Measurements from ENCODE around the gene COPZ2. TPM values are rescaled to one million over a fixed set of nuclear protein-coding genes. Genes with fewer than 3 reads are reported as not detected.

Gene COPZ2
- total and polyA plus RNA-seq, 11 donors: 13.2 to 64.3 (median 48.2) TPM

- 58 to 67% (median 64%) methylated on average over 14 of the region's 14 CpGs for WGBS, 4 donors
- intact Hi-C loops (cut with DNase I): no loop called here
- H3K27me3 ChIP-seq: no peaks in the 10 kb centered on the region
These were observed 55.4 kb downstream of the COPZ2 start for GRCh38 chr17:47982091-47982617.

GRCh38 chr17:47981462-47981861 is 56.1 kb downstream of the COPZ2 start:
- ATAC-seq: no peak
- 88 to 96% (median 91%) methylated on average over 9 of the region's 9 CpGs for WGBS, 4 donors

More at GRCh38 chr17:47982091-47982617, 55.4 kb downstream of the COPZ2 start:
- Histone ChIP-seq H3K36me3 (peaks cover 0 to 73% (median 55%) of the 10 kb centered on the region in 9 donors), H3K27ac (no peak overlapping the region), H3K4me1 (peaks cover 0 to 39% (median 15%) of the 10 kb centered on the region in 12 donors), H3K4me3 (no peak overlapping the region), H3K9me3 (no peaks in the 10 kb centered on the region)
- DNase-seq (no peak), ATAC-seq (no peak)
- TF ChIP-seq POLR2A (IDR thresholded peaks at IDR 0.05) (no peak), CTCF (IDR thresholded peaks at IDR 0.05) (no peak)

GRCh38 chr17:47980541-47980940 is 57.1 kb downstream of the COPZ2 start:
- no peak overlapping the region for H3K27ac ChIP-seq
- DNase-seq (no peak), ATAC-seq (no peak)
- H3K4me1 ChIP-seq: peaks cover 0 to 39% (median 15%) of the 10 kb centered on the region in 12 donors
- no peaks in the 10 kb centered on the region for H3K9me3 ChIP-seq
- no peak overlapping the region for H3K4me3 ChIP-seq
- peaks cover 0 to 89% (median 71%) of the 10 kb centered on the region in 9 donors for H3K36me3 ChIP-seq
- TF ChIP-seq CTCF (IDR thresholded peaks at IDR 0.05): no peak
- TF ChIP-seq POLR2A (IDR thresholded peaks at IDR 0.05): no peak
- intact Hi-C loops (cut with DNase I): no loop called here
- no peaks in the 10 kb centered on the region for H3K27me3 ChIP-seq

More at GRCh38 chr17:47981462-47981861, 56.1 kb downstream of the COPZ2 start:
- intact Hi-C loops (cut with DNase I): no loop called here
- H3K9me3 ChIP-seq: no peaks in the 10 kb centered on the region
- no peak overlapping the region for H3K27ac ChIP-seq
- DNase-seq: no peak
- no peaks in the 10 kb centered on the region for H3K27me3 ChIP-seq
- H3K4me3 ChIP-seq: no peak overlapping the region
- TF ChIP-seq POLR2A (IDR thresholded peaks at IDR 0.05) (no peak), CTCF (IDR thresholded peaks at IDR 0.05) (no peak)
- peaks cover 0 to 39% (median 15%) of the 10 kb centered on the region in 12 donors for H3K4me1 ChIP-seq
- peaks cover 0 to 80% (median 62%) of the 10 kb centered on the region in 9 donors for H3K36me3 ChIP-seq

GRCh38 chr17:47978324-47978723 is 59.3 kb downstream of the COPZ2 start:
- Histone ChIP-seq H3K36me3 (peaks cover 0 to 100% (median 91%) of the 10 kb centered on the region in 9 donors), H3K4me1 (peaks cover 0 to 30% (median 4%) of the 10 kb centered on the region in 12 donors), H3K27me3 (no peaks in the 10 kb centered on the region), H3K27ac (no peak overlapping the region), H3K4me3 (no peak overlapping the region), H3K9me3 (no peaks in the 10 kb centered on the region)
- peak; percentile 56 to 76 (median 63) for TF ChIP-seq CTCF (IDR thresholded peaks at IDR 0.05)
- TF ChIP-seq POLR2A (IDR thresholded peaks at IDR 0.05): no peak
- ATAC-seq: peak in 3 of 4 donors; percentile 68 to 80 (median 77)
- 14 to 26% (median 22%) methylated on average over 6 to 7 of the region's 7 CpGs for WGBS, 4 donors
- DNase-seq: peak in 4 of 5 donors; percentile 49 to 62 (median 56)
- intact Hi-C loops (cut with DNase I): loop anchor here in 8 of 10 donors (1.0 to 10.0 kb wide), 5 partner anchors 38 to 154 kb away; partner anchors contain the start of gene SCRN2 (in 1 of the 8)

MicroRNA genes within 50 kb of the gene (microRNA counts, 767-probe panel; counts per million panel counts)
- microRNA hsa-miR-152: 2,636 to 2,854 counts per million in 2 donors

Small RNA genes lying within 50 kb of the gene (microRNA-seq; reads per million reads assigned to microRNA genes)
- gene MIR152: 845 to 1,742 (median 1,192) reads per million in 4 donors

Other genes starting within 250 kb of the COPZ2 start
- 1 to 10 TPM; 1.5 to 7.4 (median 5.8) TPM for gene OSBPL7, start 216.0 kb downstream of the COPZ2 start, total RNA-seq
- gene OSBPL7, start 216.0 kb downstream of the COPZ2 start, polyA plus RNA-seq: 1 to 10 TPM; 3.0 to 5.2 TPM
- 10 to 100 TPM; 45.8 to 79.2 (median 63.2) TPM for gene MRPL10, start 206.3 kb downstream of the COPZ2 start, total RNA-seq
- gene MRPL10, start 206.3 kb downstream of the COPZ2 start, polyA plus RNA-seq: 10 to 100 TPM; 43.8 to 64.5 TPM
- gene LRRC46, start 206.1 kb downstream of the COPZ2 start, total RNA-seq: under 1 TPM in 7 of 9 donors, not detected in 2; 0.22 to 0.44 (median 0.35) TPM
- under 1 TPM; 0.17 to 0.23 TPM for gene LRRC46, start 206.1 kb downstream of the COPZ2 start, polyA plus RNA-seq
- 10 to 100 TPM; 29.4 to 42.9 (median 33.9) TPM for gene SCRN2, start 196.5 kb downstream of the COPZ2 start, total RNA-seq
- 10 to 100 TPM; 17.5 to 58.5 TPM for gene SCRN2, start 196.5 kb downstream of the COPZ2 start, polyA plus RNA-seq
- gene SP6, start 186.6 kb downstream of the COPZ2 start, total RNA-seq: under 1 TPM in 7 of 9 donors, not detected in 2; 0.12 to 0.88 (median 0.32) TPM
- 1 to 10 TPM in 1 of 2 donors, under 1 TPM in 1; 0.19 to 2.5 TPM for gene SP6, start 186.6 kb downstream of the COPZ2 start, polyA plus RNA-seq
- 10 to 100 TPM; 11.1 to 21.2 (median 16.7) TPM for gene SP2, start 141.6 kb downstream of the COPZ2 start, total RNA-seq
- 10 to 100 TPM in 1 of 2 donors, 1 to 10 TPM in 1; 4.1 to 15.8 TPM for gene SP2, start 141.6 kb downstream of the COPZ2 start, polyA plus RNA-seq
- 10 to 100 TPM; 24.2 to 45.0 (median 36.1) TPM for gene PNPO, start 96.2 kb downstream of the COPZ2 start, total RNA-seq
- 10 to 100 TPM; 12.6 to 16.1 TPM for gene PNPO, start 96.2 kb downstream of the COPZ2 start, polyA plus RNA-seq
- 1 to 10 TPM in 1 of 9 donors, not detected in 8; 2.7 TPM for gene PRR15L, start 79.9 kb downstream of the COPZ2 start, total RNA-seq
- gene PRR15L, start 79.9 kb downstream of the COPZ2 start, polyA plus RNA-seq: under 1 TPM in 1 of 2 donors, not detected in 1; 0.04 TPM
- gene CDK5RAP3, start 66.7 kb downstream of the COPZ2 start, total RNA-seq: 10 to 100 TPM; 41.2 to 80.9 (median 53.6) TPM
- gene CDK5RAP3, start 66.7 kb downstream of the COPZ2 start, polyA plus RNA-seq: 10 to 100 TPM; 53.8 to 56.6 TPM
- 1,000 to 10,000 TPM in 1 of 9 donors, 100 to 1,000 TPM in 8; 375 to 1,055 (median 606) TPM for gene NFE2L1, start 10.6 kb upstream of the COPZ2 start, total RNA-seq
- gene NFE2L1, start 10.6 kb upstream of the COPZ2 start, polyA plus RNA-seq: 100 to 1,000 TPM; 254 to 385 TPM
- gene CBX1, start 63.7 kb upstream of the COPZ2 start, total RNA-seq: 10 to 100 TPM; 28.5 to 43.8 (median 37.9) TPM
- gene CBX1, start 63.7 kb upstream of the COPZ2 start, polyA plus RNA-seq: 10 to 100 TPM; 24.6 to 51.7 TPM
- 10 to 100 TPM in 7 of 9 donors, 1 to 10 TPM in 2; 8.5 to 25.0 (median 11.3) TPM for gene SNX11, start 70.0 kb upstream of the COPZ2 start, total RNA-seq
- 10 to 100 TPM in 1 of 2 donors, 1 to 10 TPM in 1; 5.2 to 30.8 TPM for gene SNX11, start 70.0 kb upstream of the COPZ2 start, polyA plus RNA-seq